ENCODE measurements around the gene ATPAF1. TPM values are rescaled to one million over a fixed set of nuclear protein-coding genes. Genes with fewer than 3 reads are reported as not detected.

Gene ATPAF1
- total and polyA plus RNA-seq, 5 donors from 2014 or later = 22.5 to 89.3 (median 75.7) TPM

- no peak for DNase-seq
- Histone ChIP-seq H3K4me1 (ENCODE audit: control insufficient read depth, insufficient read depth, low read length, poor library complexity, severe bottlenecking) (peaks cover 30% of the 10 kb centered on the region), H3K9me3 (ENCODE audit: control insufficient read depth in 2 of 2, low read length in 2 of 2) (no peaks in the 10 kb centered on the region), H3K27ac (ENCODE audit: insufficient read depth, low read length, poor library complexity, severe bottlenecking) (no peak overlapping the region), H3K36me3 (ENCODE audit: control insufficient read depth, insufficient read depth, low read length) (no peaks in the 10 kb centered on the region), H3K4me3 (ENCODE audit: low read depth, low read length) (no peak overlapping the region), H3K27me3 (ENCODE audit: control insufficient read depth, insufficient read depth, low read length) (no peaks in the 10 kb centered on the region)
- no peaks in the 10 kb centered on the region for H3K27me3 Mint-ChIP-seq
- peak overlapping the region; percentile 39 to 54 (median 40) for H3K27ac Mint-ChIP-seq
- no peak for ATAC-seq (ENCODE audit: low read depth in 2 of 2)
- H3K9me3 Mint-ChIP-seq = no peaks in the 10 kb centered on the region
- peak overlapping the region; percentile 66 to 92 (median 71) for H3K4me3 Mint-ChIP-seq
- peaks cover 11% of the 10 kb centered on the region for H3K36me3 Mint-ChIP-seq
- H3K4me1 Mint-ChIP-seq = peaks cover 14 to 73% (median 48%) of the 10 kb centered on the region in 4 donors
These were observed 66.7 kb downstream of the ATPAF1 start for GRCh38 chr1:46601257-46602007.

GRCh38 chr1:46599059-46599970, 68.8 kb downstream of the ATPAF1 start:
- peaks cover 24% of the 10 kb centered on the region for H3K4me1 ChIP-seq (ENCODE audit: control insufficient read depth, insufficient read depth, low read length, poor library complexity, severe bottlenecking)
- Mint-ChIP-seq H3K27ac (peak overlapping the region in 2 of 3 donors; percentile 13 to 44), H3K4me3 (peak overlapping the region in 1 of 4 donors; percentile 50), H3K36me3 (peaks cover 14% of the 10 kb centered on the region), H3K4me1 (peaks cover 14 to 74% (median 53%) of the 10 kb centered on the region in 4 donors), H3K27me3 (no peaks in the 10 kb centered on the region), H3K9me3 (no peaks in the 10 kb centered on the region)
- DNase-seq (no peak), ATAC-seq (ENCODE audit: low read depth in 2 of 2) (no peak)
- H3K27me3 ChIP-seq (ENCODE audit: control insufficient read depth, insufficient read depth, low read length) = no peaks in the 10 kb centered on the region
- H3K36me3 ChIP-seq (ENCODE audit: control insufficient read depth, insufficient read depth, low read length) = no peaks in the 10 kb centered on the region
- no peak overlapping the region for H3K27ac ChIP-seq (ENCODE audit: insufficient read depth, low read length, poor library complexity, severe bottlenecking)
- no peaks in the 10 kb centered on the region for H3K9me3 ChIP-seq (ENCODE audit: control insufficient read depth in 2 of 2, low read length in 2 of 2)
- H3K4me3 ChIP-seq (ENCODE audit: low read depth, low read length) = no peak overlapping the region

- peaks cover 33% of the 10 kb centered on the region for H3K36me3 Mint-ChIP-seq
- H3K27me3 Mint-ChIP-seq = no peaks in the 10 kb centered on the region
- H3K27ac Mint-ChIP-seq = peak overlapping the region in 1 of 3 donors; percentile 58
- Histone ChIP-seq H3K27me3 (ENCODE audit: control insufficient read depth, insufficient read depth, low read length) (no peaks in the 10 kb centered on the region), H3K4me1 (ENCODE audit: control insufficient read depth, insufficient read depth, low read length, poor library complexity, severe bottlenecking) (peaks cover 12% of the 10 kb centered on the region), H3K4me3 (ENCODE audit: low read depth, low read length) (no peak overlapping the region), H3K36me3 (ENCODE audit: control insufficient read depth, insufficient read depth, low read length) (peaks cover 22% of the 10 kb centered on the region), H3K9me3 (ENCODE audit: control insufficient read depth in 2 of 2, low read length in 2 of 2) (no peaks in the 10 kb centered on the region), H3K27ac (ENCODE audit: insufficient read depth, low read length, poor library complexity, severe bottlenecking) (no peak overlapping the region)
- DNase-seq (no peak), ATAC-seq (ENCODE audit: low read depth in 2 of 2) (no peak)
- no peaks in the 10 kb centered on the region for H3K9me3 Mint-ChIP-seq
- H3K4me3 Mint-ChIP-seq = no peak overlapping the region
- peaks cover 12 to 57% (median 50%) of the 10 kb centered on the region in 4 donors for H3K4me1 Mint-ChIP-seq
These were observed 71.3 kb downstream of the ATPAF1 start for GRCh38 chr1:46596846-46597245.

GRCh38 chr1:46596036-46596435, 72.1 kb downstream of the ATPAF1 start:
- H3K4me1 ChIP-seq (ENCODE audit: control insufficient read depth, insufficient read depth, low read length, poor library complexity, severe bottlenecking) = peaks cover 12% of the 10 kb centered on the region
- H3K4me3 ChIP-seq (ENCODE audit: low read depth, low read length) = no peak overlapping the region
- no peaks in the 10 kb centered on the region for H3K9me3 ChIP-seq (ENCODE audit: control insufficient read depth in 2 of 2, low read length in 2 of 2)
- Mint-ChIP-seq H3K27ac (peak overlapping the region in 1 of 3 donors; percentile 2), H3K9me3 (no peaks in the 10 kb centered on the region), H3K4me1 (peaks cover 9 to 49% (median 42%) of the 10 kb centered on the region in 4 donors), H3K27me3 (no peaks in the 10 kb centered on the region), H3K4me3 (no peak overlapping the region), H3K36me3 (peaks cover 41% of the 10 kb centered on the region)
- DNase-seq = no peak
- no peak overlapping the region for H3K27ac ChIP-seq (ENCODE audit: insufficient read depth, low read length, poor library complexity, severe bottlenecking)
- ATAC-seq (ENCODE audit: low read depth in 2 of 2) = no peak
- H3K27me3 ChIP-seq (ENCODE audit: control insufficient read depth, insufficient read depth, low read length) = no peaks in the 10 kb centered on the region
- peaks cover 30% of the 10 kb centered on the region for H3K36me3 ChIP-seq (ENCODE audit: control insufficient read depth, insufficient read depth, low read length)

GRCh38 chr1:46595127-46595526, 73.0 kb downstream of the ATPAF1 start:
- peaks cover 47% of the 10 kb centered on the region for H3K36me3 Mint-ChIP-seq
- peak overlapping the region in 1 of 3 donors; percentile 2 for H3K27ac Mint-ChIP-seq
- peaks cover 5 to 44% (median 38%) of the 10 kb centered on the region in 4 donors for H3K4me1 Mint-ChIP-seq
- Histone ChIP-seq H3K4me1 (ENCODE audit: control insufficient read depth, insufficient read depth, low read length, poor library complexity, severe bottlenecking) (peaks cover 12% of the 10 kb centered on the region), H3K36me3 (ENCODE audit: control insufficient read depth, insufficient read depth, low read length) (peaks cover 38% of the 10 kb centered on the region), H3K27me3 (ENCODE audit: control insufficient read depth, insufficient read depth, low read length) (no peaks in the 10 kb centered on the region), H3K9me3 (ENCODE audit: control insufficient read depth in 2 of 2, low read length in 2 of 2) (no peaks in the 10 kb centered on the region), H3K4me3 (ENCODE audit: low read depth, low read length) (no peak overlapping the region), H3K27ac (ENCODE audit: insufficient read depth, low read length, poor library complexity, severe bottlenecking) (no peak overlapping the region)
- no peaks in the 10 kb centered on the region for H3K9me3 Mint-ChIP-seq
- no peak for ATAC-seq (ENCODE audit: low read depth in 2 of 2)
- no peak for DNase-seq
- no peak overlapping the region for H3K4me3 Mint-ChIP-seq
- H3K27me3 Mint-ChIP-seq = no peaks in the 10 kb centered on the region

GRCh38 chr1:46594063-46594462, 74.1 kb downstream of the ATPAF1 start:
- DNase-seq (no peak), ATAC-seq (ENCODE audit: low read depth in 2 of 2) (no peak)
- no peak overlapping the region for H3K4me3 ChIP-seq (ENCODE audit: low read depth, low read length)
- H3K27me3 ChIP-seq (ENCODE audit: control insufficient read depth, insufficient read depth, low read length) = no peaks in the 10 kb centered on the region
- no peaks in the 10 kb centered on the region for H3K9me3 Mint-ChIP-seq
- no peaks in the 10 kb centered on the region for H3K9me3 ChIP-seq (ENCODE audit: control insufficient read depth in 2 of 2, low read length in 2 of 2)
- no peak overlapping the region for H3K27ac Mint-ChIP-seq
- H3K4me1 ChIP-seq (ENCODE audit: control insufficient read depth, insufficient read depth, low read length, poor library complexity, severe bottlenecking) = peaks cover 8% of the 10 kb centered on the region
- no peak overlapping the region for H3K4me3 Mint-ChIP-seq
- H3K36me3 ChIP-seq (ENCODE audit: control insufficient read depth, insufficient read depth, low read length) = peaks cover 48% of the 10 kb centered on the region
- H3K4me1 Mint-ChIP-seq = peaks cover 0 to 34% (median 29%) of the 10 kb centered on the region in 4 donors
- no peak overlapping the region for H3K27ac ChIP-seq (ENCODE audit: insufficient read depth, low read length, poor library complexity, severe bottlenecking)
- peaks cover 58% of the 10 kb centered on the region for H3K36me3 Mint-ChIP-seq
- H3K27me3 Mint-ChIP-seq = no peaks in the 10 kb centered on the region

GRCh38 chr1:46592823-46593222, 75.3 kb downstream of the ATPAF1 start:
- peaks cover 53% of the 10 kb centered on the region for H3K36me3 ChIP-seq (ENCODE audit: control insufficient read depth, insufficient read depth, low read length)
- H3K9me3 ChIP-seq (ENCODE audit: control insufficient read depth in 2 of 2, low read length in 2 of 2) = no peaks in the 10 kb centered on the region
- H3K36me3 Mint-ChIP-seq = peaks cover 60% of the 10 kb centered on the region
- no peak for DNase-seq
- H3K9me3 Mint-ChIP-seq = no peaks in the 10 kb centered on the region
- no peak overlapping the region for H3K4me3 Mint-ChIP-seq
- no peak overlapping the region for H3K27ac ChIP-seq (ENCODE audit: insufficient read depth, low read length, poor library complexity, severe bottlenecking)
- peaks cover 8% of the 10 kb centered on the region for H3K4me1 ChIP-seq (ENCODE audit: control insufficient read depth, insufficient read depth, low read length, poor library complexity, severe bottlenecking)
- no peaks in the 10 kb centered on the region for H3K27me3 Mint-ChIP-seq
- no peaks in the 10 kb centered on the region for H3K27me3 ChIP-seq (ENCODE audit: control insufficient read depth, insufficient read depth, low read length)
- H3K4me3 ChIP-seq (ENCODE audit: low read depth, low read length) = no peak overlapping the region
- no peak overlapping the region for H3K27ac Mint-ChIP-seq
- no peak for ATAC-seq (ENCODE audit: low read depth in 2 of 2)
- H3K4me1 Mint-ChIP-seq = peaks cover 0 to 32% (median 22%) of the 10 kb centered on the region in 4 donors
